Keratinocyte (primary cell): Measurements from ENCODE around the gene INAVA. TPM values are rescaled to one million over a fixed set of nuclear protein-coding genes. Genes with fewer than 3 reads are reported as not detected.

ENCODE experiments used
- DNase-seq: peaks from one replicate; pipeline ENCODE4 v3.0.0-alpha.2; 2011; ENCODE audit warnings: low read depth, missing footprints, low spot score
- FAIRE-seq: peaks from 2 replicates; lab custom pipeline; 2011; peaks lifted over from hg19 to GRCh38; lab: Jason Lieb, UNC
- H2AFZ ChIP-seq: 2 replicates; pipeline ENCODE4 v1.6.0; 2012; ENCODE audit warnings: low read length, control low read depth, inconsistent platforms; ENCODE audit not compliant: control insufficient read depth
- H3K27ac ChIP-seq: 2 replicates; pipeline ENCODE4 v1.5.1; 2011; ENCODE audit warnings: low read length; ENCODE audit not compliant: control insufficient read depth, insufficient read depth
- H3K27me3 ChIP-seq: 3 replicates; pipeline ENCODE4 v1.6.0; 2011; ENCODE audit warnings: low read length; ENCODE audit not compliant: control insufficient read depth, insufficient read depth; ENCODE audit errors: extremely low read depth
- H3K36me3 ChIP-seq, 2 experiments: 2 replicates in 1 of 2; 3 replicates in 1 of 2; pipeline ENCODE4 v1.5.1; 2011; ENCODE audit warnings: low read length in 2 of 2, mild to moderate bottlenecking in 1 of 2; ENCODE audit not compliant: control insufficient read depth in 2 of 2, insufficient read depth in 2 of 2; ENCODE audit errors: extremely low read depth in 1 of 2
- H3K4me1 ChIP-seq: 3 replicates; pipeline ENCODE4 v1.5.1; 2011; ENCODE audit warnings: low read length; ENCODE audit not compliant: control insufficient read depth, insufficient read depth; ENCODE audit errors: extremely low read depth
- H3K4me2 ChIP-seq: 3 replicates; pipeline ENCODE4 v1.6.0; 2011; ENCODE audit warnings: low read depth, low read length; ENCODE audit not compliant: control insufficient read depth, insufficient read depth; ENCODE audit errors: extremely low read depth
- H3K4me3 ChIP-seq, 3 experiments: fragments of 200-600 bp in 1 of 3; sonication (generic) in 1 of 3; 2 replicates in 2 of 3; 3 replicates in 1 of 3; pipeline ENCODE4 v1.5.1; 2011 to 2016; ENCODE audit warnings: low read length in 3 of 3, mild to moderate bottlenecking in 3 of 3, control low read depth in 2 of 3, inconsistent platforms in 1 of 3, low read depth in 1 of 3, mixed read lengths in 1 of 3, mixed run types in 1 of 3, moderate library complexity in 1 of 3; ENCODE audit not compliant: control insufficient read depth in 2 of 3, insufficient read depth in 2 of 3; ENCODE audit errors: extremely low read depth in 1 of 3
- H3K79me2 ChIP-seq: 2 replicates; pipeline ENCODE4 v1.6.0; 2012; ENCODE audit warnings: low read length; ENCODE audit not compliant: control insufficient read depth, insufficient read depth
- H3K9ac ChIP-seq: 3 replicates; pipeline ENCODE4 v1.6.0; 2011; ENCODE audit warnings: low read length; ENCODE audit not compliant: control insufficient read depth, insufficient read depth; ENCODE audit errors: extremely low read depth
- H3K9me1 ChIP-seq: 3 replicates; pipeline ENCODE4 v1.6.0; 2011; ENCODE audit warnings: low read length; ENCODE audit not compliant: control insufficient read depth, insufficient read depth; ENCODE audit errors: extremely low read depth
- H3K9me3 ChIP-seq: 2 replicates; pipeline ENCODE4 v1.5.1; 2012; ENCODE audit warnings: low read depth, low read length; ENCODE audit not compliant: control insufficient read depth
- H4K20me1 ChIP-seq: 3 replicates; pipeline ENCODE4 v1.6.0; 2011; ENCODE audit warnings: low read length; ENCODE audit not compliant: control insufficient read depth, insufficient read depth; ENCODE audit errors: extremely low read depth
- CTCF ChIP-seq, 3 experiments: IDR thresholded peaks in 1 of 3; conservative IDR thresholded peaks in 1 of 3; optimal IDR thresholded peaks in 1 of 3; 2 replicates in 2 of 3; 3 replicates in 1 of 3; pipeline versions ENCODE3 to v1.5.1; 2011; ENCODE audit warnings: low read length in 3 of 3, mild to moderate bottlenecking in 3 of 3, moderate library complexity in 2 of 3, control low read depth in 1 of 3, inconsistent platforms in 1 of 3; ENCODE audit not compliant: insufficient read depth in 2 of 3; ENCODE audit errors: extremely low read depth in 1 of 3
- EZH2 ChIP-seq: IDR thresholded peaks from one replicate; pipeline ENCODE4 v1.6.1; 2012; ENCODE audit warnings: inconsistent platforms, mild to moderate bottlenecking, low read length, moderate library complexity
- dilution Hi-C: fragments of 300-500 bp; cut with MboI; formaldehyde crosslinking; loops from one replicate; pipeline ENCODE4 v1.7.0; 2020; ENCODE audit warnings: low sequenced_read_pairs; ENCODE audit not compliant: extremely low pct_ligation_motif_present
- polyA plus RNA-seq, 5 experiments: library from polyadenylated mRNA; depleted of rRNA in 3 of 5; stranded (reverse) in 3 of 5; stranded (forward) in 1 of 5; unstranded in 1 of 5; fragments of >200 nt; gene quantifications; 1 replicate in 1 of 5; 2 replicates in 3 of 5; 3 replicates in 1 of 5; pipeline versions ENCODE4 v1.2.1 to v1.2.3, GENCODE V29; 2011 to 2012; ENCODE audit warnings: missing spikeins in 2 of 5, low read depth in 1 of 5, low replicate concordance in 1 of 5

Gene INAVA
- polyA plus RNA-seq, 1 donor (not counting 4 experiments of a cell fraction or from before 2014, with no cell fraction given): 12.5 TPM

- peaks cover 47% of the 10 kb centered on the region for H3K4me1 ChIP-seq
- no peak overlapping the region for H3K27ac ChIP-seq
Measured at GRCh38 chr1:200897259-200897658, 2.6 kb downstream of the INAVA start.

GRCh38 chr1:200899015-200899386 is 4.3 kb downstream of the INAVA start:
- H3K36me3 ChIP-seq: peaks cover 42 to 49% of the 10 kb centered on the region in 2 experiments
- H3K79me2 ChIP-seq: peaks cover 22% of the 10 kb centered on the region
- H3K9me3 ChIP-seq: no peaks in the 10 kb centered on the region
- H3K9me1 ChIP-seq: peaks cover 7% of the 10 kb centered on the region
- H3K4me1 ChIP-seq: peaks cover 39% of the 10 kb centered on the region
- H3K27me3 ChIP-seq: no peaks in the 10 kb centered on the region
- H3K9ac ChIP-seq: no peak overlapping the region
- no peak for FAIRE-seq
- dilution Hi-C loops: no loop called here
- H2AFZ ChIP-seq: no peak overlapping the region
- H3K4me2 ChIP-seq: no peak overlapping the region
- peaks cover 11% of the 10 kb centered on the region for H4K20me1 ChIP-seq
- no peak overlapping the region for H3K27ac ChIP-seq
- TF ChIP-seq CTCF (optimal IDR thresholded peaks at IDR 0.05 in 1 of 3, IDR thresholded peaks at IDR 0.05 in 1 of 3, conservative IDR thresholded peaks at IDR 0.05 in 1 of 3; ENCODE audit: extremely low read depth in 1 of 3, insufficient read depth in 2 of 3, low read length in 3 of 3) (no peak), EZH2 (no peak)
- DNase-seq: no peak
- no peak overlapping the region for H3K4me3 ChIP-seq

More at GRCh38 chr1:200897259-200897658, 2.6 kb downstream of the INAVA start:
- Histone ChIP-seq H2AFZ (no peak overlapping the region), H3K27me3 (no peaks in the 10 kb centered on the region), H3K9me1 (peaks cover 7% of the 10 kb centered on the region), H4K20me1 (peaks cover 11% of the 10 kb centered on the region), H3K79me2 (peaks cover 22% of the 10 kb centered on the region), H3K4me2 (peak overlapping the region; percentile 95), H3K4me3 (peak overlapping the region; percentile 40 to 81 (median 72)), H3K36me3 (peaks cover 34 to 43% of the 10 kb centered on the region in 2 experiments), H3K9ac (no peak overlapping the region), H3K9me3 (no peaks in the 10 kb centered on the region)
- TF ChIP-seq EZH2 (no peak), CTCF (optimal IDR thresholded peaks at IDR 0.05 in 1 of 3, IDR thresholded peaks at IDR 0.05 in 1 of 3, conservative IDR thresholded peaks at IDR 0.05 in 1 of 3; ENCODE audit: extremely low read depth in 1 of 3, insufficient read depth in 2 of 3, low read length in 3 of 3) (no peak)
- no peak for DNase-seq
- FAIRE-seq: no peak
- dilution Hi-C loops: no loop called here
